Effector memory CD4-positive, alpha-beta T cell (primary cell): ENCODE measurements around the gene SLC39A13.

Source experiments
- DNase-seq, 3 donors: peaks; one replicate each; pipeline ENCODE4 v3.0.0-alpha.2; 2020
- H3K27ac ChIP-seq: 2 replicates; pipeline ENCODE4 v1.7.0; 2013; ENCODE audit warnings: mild to moderate bottlenecking, low read length, moderate library complexity; ENCODE audit not compliant: insufficient read depth, poor library complexity, severe bottlenecking
- H3K27me3 ChIP-seq: replicated peaks from 2 replicates; pipeline ENCODE4 v1.7.0; 2013; ENCODE audit warnings: mild to moderate bottlenecking, low read length; ENCODE audit not compliant: insufficient read depth, control insufficient read depth, poor library complexity, severe bottlenecking
- H3K36me3 ChIP-seq: 2 replicates; pipeline ENCODE4 v1.7.0; 2013; ENCODE audit warnings: mild to moderate bottlenecking, low read length, moderate library complexity; ENCODE audit not compliant: control insufficient read depth, insufficient read depth
- H3K4me1 ChIP-seq: 2 replicates; pipeline ENCODE4 v1.7.0; 2013; ENCODE audit warnings: low read length, mild to moderate bottlenecking; ENCODE audit not compliant: control insufficient read depth, insufficient read depth, poor library complexity, severe bottlenecking
- H3K4me3 ChIP-seq: 2 replicates; pipeline ENCODE4 v1.7.0; 2013; ENCODE audit warnings: low read length, low read depth, mild to moderate bottlenecking; ENCODE audit not compliant: insufficient read depth, poor library complexity, severe bottlenecking
- H3K9me3 ChIP-seq: 2 replicates; pipeline ENCODE4 v1.7.0; 2013; ENCODE audit warnings: mild to moderate bottlenecking, low read length, moderate library complexity; ENCODE audit not compliant: control insufficient read depth
- total RNA-seq, 3 donors: gene quantifications; one replicate each; lab custom pipeline; 2026; lab: John Stamatoyannopoulos, UW

The SLC39A13 gene
- 24.8 to 33.1 (median 33.0) reads per million in 3 donors for total RNA-seq

DNA sequence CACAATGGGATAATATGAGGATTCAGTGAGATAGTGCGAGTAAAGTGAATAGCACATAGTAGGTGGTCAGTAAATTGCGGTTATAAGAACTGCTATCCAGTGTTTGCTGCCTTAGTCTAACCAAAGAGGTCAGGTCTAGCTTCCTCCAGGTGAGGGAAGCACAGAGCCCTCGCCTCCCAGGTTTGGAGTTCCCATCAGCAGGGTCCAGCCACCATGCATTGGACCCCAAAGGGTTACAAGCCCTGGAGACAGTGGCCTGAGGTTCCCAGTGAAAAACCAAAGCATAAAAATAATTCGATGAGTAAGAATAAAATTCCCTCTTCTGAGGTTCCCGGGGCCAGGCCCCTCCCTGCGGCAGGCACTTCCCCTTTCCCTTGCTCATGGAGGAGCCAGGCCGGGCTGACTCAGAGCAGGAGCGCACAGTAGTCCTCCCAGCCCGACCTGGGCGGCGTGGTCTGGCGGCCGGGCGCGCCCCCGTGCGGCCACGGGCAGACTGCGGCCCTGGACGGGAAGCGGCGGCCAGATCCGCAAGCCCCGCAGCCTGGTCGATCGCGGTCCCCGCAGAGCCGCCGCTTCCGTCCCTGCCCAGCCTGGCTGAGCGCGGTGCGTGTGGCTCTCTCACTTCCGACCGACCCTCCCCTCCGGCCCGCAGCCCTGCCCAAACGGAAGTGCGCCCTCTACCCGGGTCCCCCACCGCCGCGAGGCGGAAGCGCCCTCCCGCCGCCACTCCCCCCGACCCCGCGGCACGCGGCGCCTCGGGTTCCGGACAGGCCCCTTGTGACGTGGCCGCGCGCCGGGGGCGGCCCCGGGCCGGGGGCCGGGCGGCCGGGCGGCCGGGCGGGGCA is at the start of gene SLC39A13:
TSS of gene SLC39A13 (plus strand) at position 845 of the 845 bp plus-strand sequence. CDS start 1,505 bp downstream, outside the sequence.
- Histone ChIP-seq H3K4me3 (peak within 1 kb of the TSS; percentile 89), H3K27me3 (no peaks in the 10 kb centered on the region), H3K36me3 (no peaks in the 10 kb centered on the region), H3K4me1 (peaks cover 17% of the 10 kb centered on the region), H3K27ac (peak within 1 kb of the TSS; percentile 87), H3K9me3 (no peaks in the 10 kb centered on the region)
- DNase-seq = peak; percentile 84 to 87 (median 87)

DNA sequence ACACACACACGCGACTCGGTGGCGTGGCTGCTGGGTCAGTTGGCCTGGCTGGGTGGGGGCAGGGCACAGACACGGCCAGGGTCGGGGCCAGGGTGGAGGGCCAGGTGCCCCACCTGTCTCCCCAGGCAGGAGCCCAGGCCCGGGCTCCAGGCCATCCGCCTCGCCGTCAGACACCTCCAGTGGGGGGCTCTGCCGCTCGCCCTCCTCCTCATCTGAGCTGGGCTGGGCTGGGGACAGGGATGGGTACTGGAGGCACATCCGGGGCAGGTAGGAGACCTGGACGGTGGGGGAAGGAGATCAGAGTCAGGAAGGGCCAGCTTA is 49.7 kb upstream of the SLC39A13 start:
- H3K9me3 ChIP-seq = no peaks in the 10 kb centered on the region
- H3K4me3 ChIP-seq = no peak overlapping the region
- H3K27ac ChIP-seq = no peak overlapping the region
- H3K36me3 ChIP-seq = no peaks in the 10 kb centered on the region
- no peaks in the 10 kb centered on the region for H3K4me1 ChIP-seq
- no peak for DNase-seq
- H3K27me3 ChIP-seq = no peaks in the 10 kb centered on the region

DNA sequence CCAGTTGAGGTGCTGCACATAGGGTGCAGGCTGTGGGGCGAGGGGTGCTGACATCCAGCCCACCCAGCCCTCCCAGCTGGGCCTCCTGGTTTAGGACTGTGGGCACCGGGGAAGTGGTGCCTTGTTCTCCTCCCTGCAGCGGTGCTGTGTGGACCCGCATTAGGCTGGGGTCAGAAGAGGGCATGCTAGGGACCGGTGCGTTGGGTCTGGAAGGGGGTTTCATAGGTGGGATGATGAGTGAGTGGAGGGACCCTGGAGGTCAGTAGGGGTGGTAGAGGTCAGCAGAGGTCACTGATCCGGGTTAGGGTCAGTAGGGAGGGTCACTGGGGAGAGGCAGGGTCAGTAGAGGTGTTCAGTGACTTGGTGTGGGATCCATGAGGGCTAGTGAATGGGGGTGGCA is 49.2 kb upstream of the SLC39A13 start:
- Histone ChIP-seq H3K27me3 (no peaks in the 10 kb centered on the region), H3K4me3 (no peak overlapping the region), H3K4me1 (no peaks in the 10 kb centered on the region), H3K36me3 (no peaks in the 10 kb centered on the region), H3K27ac (no peak overlapping the region), H3K9me3 (no peaks in the 10 kb centered on the region)
- no peak for DNase-seq

DNA sequence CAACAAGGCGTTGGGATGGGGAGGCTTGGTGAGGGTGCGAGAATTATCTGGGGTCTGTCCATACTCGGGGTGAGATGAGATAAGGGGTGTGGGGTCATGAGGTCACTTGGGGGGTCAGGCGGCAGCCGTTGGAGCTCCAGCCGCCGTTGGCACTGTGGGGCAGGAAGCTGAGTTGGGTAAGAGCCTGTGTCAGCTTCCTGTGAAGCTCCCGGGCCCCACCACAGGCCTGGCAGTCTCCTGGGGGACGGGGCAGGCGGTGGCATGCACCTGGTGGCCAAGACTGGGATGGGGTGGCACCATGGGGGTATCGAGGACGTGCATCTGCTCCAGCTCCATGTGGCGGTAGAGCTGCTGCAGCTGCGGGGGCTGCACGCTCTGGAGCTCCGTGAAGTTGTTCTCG is 48.8 kb upstream of the SLC39A13 start:
- no peaks in the 10 kb centered on the region for H3K9me3 ChIP-seq
- H3K4me1 ChIP-seq = no peaks in the 10 kb centered on the region

DNA sequence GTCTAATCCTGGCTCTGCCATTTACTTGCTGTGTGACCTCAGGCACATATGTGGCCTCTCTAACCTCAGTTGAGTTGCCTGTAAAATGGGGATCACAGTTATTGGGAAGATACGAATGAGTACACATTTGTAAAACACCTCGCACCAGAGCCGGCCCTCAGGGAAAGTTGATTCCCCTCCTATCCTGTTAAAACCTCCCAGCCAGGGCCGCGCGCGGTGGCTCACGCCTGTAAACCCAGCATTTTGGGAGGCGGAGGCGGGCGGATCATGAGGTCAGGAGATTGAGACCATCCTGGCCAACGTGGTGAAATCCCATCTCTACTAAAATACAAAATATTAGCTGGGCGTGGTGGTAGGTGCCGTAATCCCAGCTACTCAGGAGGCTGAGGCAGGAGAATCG is 48.0 kb upstream of the SLC39A13 start:
- H3K36me3 ChIP-seq = no peaks in the 10 kb centered on the region
- H3K4me3 ChIP-seq = no peak overlapping the region
- no peak overlapping the region for H3K27ac ChIP-seq
- no peaks in the 10 kb centered on the region for H3K4me1 ChIP-seq
- DNase-seq = no peak
- H3K27me3 ChIP-seq = no peaks in the 10 kb centered on the region
- H3K9me3 ChIP-seq = no peaks in the 10 kb centered on the region

More for the DNA sequence above, 48.8 kb upstream of the SLC39A13 start:
- no peaks in the 10 kb centered on the region for H3K27me3 ChIP-seq
- no peak overlapping the region for H3K27ac ChIP-seq
- no peaks in the 10 kb centered on the region for H3K36me3 ChIP-seq
- no peak for DNase-seq
- H3K4me3 ChIP-seq = no peak overlapping the region

DNA sequence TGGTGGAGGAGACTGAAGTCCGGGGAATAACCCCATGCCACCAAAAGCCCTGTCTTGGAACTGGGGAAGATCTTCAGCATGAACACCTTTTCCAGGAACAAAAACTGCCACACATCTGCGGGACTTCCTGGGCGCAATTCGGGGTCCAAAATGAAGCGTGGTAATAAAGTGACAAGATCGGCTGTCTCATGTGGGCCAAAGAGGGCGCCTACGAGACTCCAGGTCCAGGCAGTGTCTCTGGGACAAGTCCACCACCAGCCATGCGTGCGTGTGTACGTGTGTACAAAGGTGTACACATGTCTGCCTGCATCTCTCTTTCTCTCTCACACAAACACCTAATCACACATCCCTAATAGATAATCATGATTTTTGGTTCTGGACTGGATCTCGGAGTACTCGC is 47.0 kb upstream of the SLC39A13 start:
- H3K36me3 ChIP-seq = no peaks in the 10 kb centered on the region
- no peaks in the 10 kb centered on the region for H3K4me1 ChIP-seq
- no peaks in the 10 kb centered on the region for H3K9me3 ChIP-seq
- no peak overlapping the region for H3K4me3 ChIP-seq
- no peaks in the 10 kb centered on the region for H3K27me3 ChIP-seq
- H3K27ac ChIP-seq = no peak overlapping the region
- DNase-seq = no peak

DNA sequence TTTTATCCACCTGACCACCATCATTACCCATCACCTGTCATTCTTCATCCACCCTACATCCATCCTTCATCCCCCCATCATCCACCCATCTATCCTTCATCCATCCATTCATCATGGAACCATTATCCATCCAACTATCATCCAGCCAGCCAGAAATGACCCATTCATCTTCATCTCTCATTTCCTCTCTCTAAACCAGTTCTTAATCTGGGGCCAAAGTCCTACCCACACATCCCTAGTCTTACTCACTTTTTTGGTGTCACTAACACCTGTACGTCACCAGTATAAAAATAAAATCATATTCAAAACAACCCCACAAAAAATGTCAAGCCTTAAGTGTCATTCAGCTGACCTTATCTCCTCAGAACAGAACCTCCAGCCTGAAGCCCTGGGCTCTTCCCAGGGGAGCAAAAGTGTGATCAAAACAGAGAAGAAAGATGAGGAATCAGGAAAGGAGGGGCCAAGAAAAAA is 42.3 kb upstream of the SLC39A13 start:
- no peaks in the 10 kb centered on the region for H3K36me3 ChIP-seq
- H3K27ac ChIP-seq = no peak overlapping the region
- H3K27me3 ChIP-seq = no peaks in the 10 kb centered on the region
- no peaks in the 10 kb centered on the region for H3K4me1 ChIP-seq
- no peaks in the 10 kb centered on the region for H3K9me3 ChIP-seq
- H3K4me3 ChIP-seq = no peak overlapping the region
- no peak for DNase-seq

DNA sequence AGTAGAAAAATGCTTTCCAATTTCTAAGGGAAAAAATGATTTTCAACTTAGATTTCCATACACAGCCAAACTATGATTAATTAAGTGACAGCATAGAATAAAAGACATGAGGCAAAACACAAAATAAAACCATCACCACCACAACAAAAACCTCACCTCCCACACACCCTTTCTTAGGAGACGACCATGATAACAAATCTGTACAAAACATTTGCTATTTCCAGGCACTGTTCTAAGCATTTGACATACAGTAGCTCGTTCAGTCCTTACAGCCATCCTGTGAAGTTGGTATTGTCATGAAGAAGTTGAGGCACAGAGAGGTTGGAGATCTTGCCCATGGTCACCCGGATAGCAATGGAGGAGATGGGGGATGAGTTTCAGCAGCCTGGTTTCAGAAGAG is 38.7 kb upstream of the SLC39A13 start:
- Histone ChIP-seq H3K27ac (no peak overlapping the region), H3K36me3 (no peaks in the 10 kb centered on the region), H3K9me3 (no peaks in the 10 kb centered on the region), H3K4me1 (no peaks in the 10 kb centered on the region), H3K27me3 (no peaks in the 10 kb centered on the region), H3K4me3 (no peak overlapping the region)
- no peak for DNase-seq

DNA sequence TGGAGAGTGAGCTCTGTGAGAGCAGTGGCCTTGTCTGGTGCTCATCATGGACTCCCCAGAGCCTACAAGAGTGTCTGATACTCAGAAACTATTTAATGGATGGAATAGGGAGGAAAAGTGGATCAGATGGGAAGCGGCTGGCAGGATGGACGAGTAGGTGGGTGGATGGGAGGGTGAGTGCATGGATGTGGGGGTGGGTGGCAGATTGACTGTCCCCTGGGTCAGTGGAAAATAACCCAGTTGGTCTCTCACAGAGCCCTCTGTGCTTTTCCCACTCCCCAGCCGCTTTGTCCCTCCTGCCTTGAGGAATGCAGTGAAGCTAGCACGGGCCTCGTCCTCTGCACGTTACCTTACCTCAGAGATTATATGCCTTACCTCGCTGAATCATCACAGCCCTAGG is 36.0 kb upstream of the SLC39A13 start:
- DNase-seq = no peak
- Histone ChIP-seq H3K4me1 (no peaks in the 10 kb centered on the region), H3K9me3 (no peaks in the 10 kb centered on the region), H3K4me3 (no peak overlapping the region), H3K27ac (no peak overlapping the region), H3K36me3 (no peaks in the 10 kb centered on the region), H3K27me3 (no peaks in the 10 kb centered on the region)

DNA sequence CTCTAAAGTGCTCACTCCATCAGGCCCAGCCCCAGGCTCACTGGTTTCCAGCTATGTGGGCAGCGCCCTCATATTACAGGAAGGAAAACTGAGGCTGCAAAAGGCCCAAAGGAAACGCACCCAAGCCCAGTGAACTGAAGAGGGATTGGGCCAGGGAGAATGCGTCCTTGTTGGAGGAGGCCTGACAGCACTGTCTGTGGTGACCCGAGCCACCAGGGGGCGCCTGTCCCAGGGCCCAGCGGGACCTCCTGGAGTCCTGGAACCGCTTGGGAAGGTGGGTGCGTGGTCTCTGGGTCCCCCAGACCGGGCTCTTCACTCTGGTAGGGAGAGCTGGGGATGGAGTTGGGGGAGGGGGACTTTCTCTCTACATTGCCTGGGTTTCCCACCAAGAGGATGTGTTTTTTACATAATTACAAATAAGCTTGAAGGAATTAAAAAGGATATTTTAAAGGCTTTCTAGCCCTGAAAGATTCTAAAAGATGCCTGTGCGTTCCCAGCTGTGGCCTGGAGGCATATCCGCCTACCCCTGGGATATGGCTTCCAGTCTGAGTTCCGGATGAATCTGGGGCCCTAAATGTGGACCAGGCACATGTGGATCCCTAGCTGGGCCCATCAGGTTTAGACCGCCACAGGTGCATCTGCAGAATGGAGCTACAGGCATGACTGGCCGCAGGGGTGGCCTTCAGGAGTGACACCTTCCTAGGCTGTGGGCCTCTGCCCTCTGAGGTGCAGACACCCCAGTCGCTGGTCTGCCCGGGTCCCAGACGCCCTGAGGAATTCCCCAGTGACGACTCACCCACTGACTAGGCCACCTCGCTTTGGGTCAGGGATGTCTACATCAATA is 34.3 kb upstream of the SLC39A13 start:
- Histone ChIP-seq H3K27ac (no peak overlapping the region), H3K27me3 (no peaks in the 10 kb centered on the region), H3K4me1 (no peaks in the 10 kb centered on the region), H3K9me3 (no peaks in the 10 kb centered on the region), H3K36me3 (no peaks in the 10 kb centered on the region), H3K4me3 (no peak overlapping the region)
- peak; percentile 66 to 77 (median 72) for DNase-seq
